Mesothelial cell of epicardium (in vitro differentiated cells): ENCODE measurements around the gene AKIRIN1. TPM values are rescaled to one million over a fixed set of nuclear protein-coding genes. Genes with fewer than 3 reads are reported as not detected.
A peak's percentile ranks its signal among the peaks of the same experiment; 100 is the strongest.

Experiments used
- DNase-seq, 2 experiments: peaks; one replicate each; pipeline ENCODE4 v3.0.0; 2021; ENCODE audit warnings: low spot score in 2 of 2; ENCODE audit not compliant: unreplicated experiment in 2 of 2
- H3K27ac Mint-ChIP-seq: 2 replicates; pipeline ENCODE4 v1.8.0; 2021; ENCODE audit warnings: mixed read lengths
- H3K27me3 Mint-ChIP-seq: 2 replicates; pipeline ENCODE4 v1.8.0; 2021; ENCODE audit warnings: low read depth, mixed read lengths
- H3K36me3 Mint-ChIP-seq: 2 replicates; pipeline ENCODE4 v1.8.0; 2021; ENCODE audit warnings: mixed read lengths
- H3K4me1 Mint-ChIP-seq: 2 replicates; pipeline ENCODE4 v1.8.0; 2021; ENCODE audit warnings: mixed read lengths
- H3K4me3 Mint-ChIP-seq: 2 replicates; pipeline ENCODE4 v1.8.0; 2021; ENCODE audit warnings: mild to moderate bottlenecking, moderate library complexity, mixed read lengths
- H3K9me3 Mint-ChIP-seq: 2 replicates; pipeline ENCODE4 v1.8.0; 2021; ENCODE audit warnings: mixed read lengths
- CTCF ChIP-seq: fragments of 200-600 bp; sonication (generic); IDR thresholded peaks from one replicate; pipeline ENCODE4 v1.5.0; 2021; ENCODE audit warnings: antibody characterized with exemption; ENCODE audit not compliant: unreplicated experiment
- total RNA-seq: library from RNA; stranded (reverse); gene quantifications from 3 replicates; pipeline ENCODE4 v1.2.1, GENCODE V29; 2021

AKIRIN1 gene
- total RNA-seq, 1 donor from 2014 or later, result 70.1 TPM

DNA sequence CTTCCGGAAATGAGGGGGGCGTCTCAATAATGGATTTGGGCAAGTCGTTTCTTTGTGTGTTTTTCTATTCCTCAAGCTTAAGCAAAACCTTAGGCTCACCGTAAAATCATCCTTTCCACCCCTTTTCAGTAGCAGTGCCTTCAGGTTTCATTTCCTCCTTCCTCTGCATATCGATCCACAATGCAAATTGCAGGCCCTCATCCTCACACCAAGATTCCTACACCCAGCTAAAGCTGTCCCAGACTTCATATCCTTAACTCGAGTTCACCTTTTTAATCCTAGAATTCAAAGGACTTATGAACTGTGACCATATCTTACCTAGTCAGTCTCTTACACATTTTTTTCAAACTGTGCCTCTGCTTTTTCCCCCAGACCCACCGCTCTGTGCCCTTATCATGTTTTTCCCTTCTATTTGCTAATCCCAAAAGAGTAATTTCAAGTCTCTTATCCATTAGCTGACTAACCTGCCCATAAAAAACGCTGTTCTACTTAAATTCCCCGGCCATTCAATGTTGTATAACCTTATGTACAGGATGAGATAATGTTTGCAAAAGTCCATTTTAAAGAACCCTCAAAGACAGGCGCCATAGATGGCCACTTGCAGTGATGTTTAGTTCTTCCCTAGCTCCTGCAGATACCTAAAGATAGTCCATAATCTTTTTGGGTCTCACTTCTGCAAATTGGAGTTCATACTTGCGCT lies 1.5 kb downstream of the AKIRIN1 start:
- Mint-ChIP-seq H3K4me1 (peaks cover 35% of the 10 kb centered on the region), H3K27ac (peak overlapping the region; percentile 87), H3K9me3 (no peaks in the 10 kb centered on the region), H3K4me3 (peak overlapping the region; percentile 74), H3K36me3 (peaks cover 16% of the 10 kb centered on the region), H3K27me3 (no peaks in the 10 kb centered on the region)
- TF ChIP-seq CTCF, result no peak
- DNase-seq, result no peak

DNA sequence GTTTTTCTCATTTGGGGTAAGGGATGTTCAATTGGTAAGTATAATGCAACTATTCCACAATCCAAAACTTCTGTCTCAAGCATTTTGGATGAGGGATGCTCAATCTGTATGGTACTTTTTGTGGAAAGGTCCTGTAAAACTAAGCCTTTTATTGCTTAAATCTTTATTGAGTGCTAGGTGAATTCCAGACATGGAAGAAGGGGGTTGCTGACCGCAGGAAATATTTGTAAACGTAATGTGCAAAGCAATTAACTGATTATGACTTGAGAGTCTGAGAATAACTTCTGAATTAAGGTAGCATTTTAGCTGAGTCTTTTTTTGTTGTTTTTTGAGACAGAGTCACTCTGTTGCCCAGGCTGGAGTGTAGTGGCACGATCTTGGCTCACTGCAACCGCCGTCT lies 3.1 kb downstream of the AKIRIN1 start:
- Mint-ChIP-seq H3K36me3 (peaks cover 23% of the 10 kb centered on the region), H3K27ac (peak overlapping the region; percentile 43), H3K9me3 (no peaks in the 10 kb centered on the region), H3K27me3 (no peaks in the 10 kb centered on the region), H3K4me3 (peak overlapping the region; percentile 14), H3K4me1 (peaks cover 38% of the 10 kb centered on the region)
- no peak for TF ChIP-seq CTCF
- no peak for DNase-seq

GRCh38 chr1:38997034-38997900 lies 6.2 kb downstream of the AKIRIN1 start:
- H3K36me3 Mint-ChIP-seq, result peaks cover 36% of the 10 kb centered on the region
- no peaks in the 10 kb centered on the region for H3K27me3 Mint-ChIP-seq
- no peak for DNase-seq
- no peak overlapping the region for H3K4me3 Mint-ChIP-seq
- no peak for TF ChIP-seq CTCF
- H3K9me3 Mint-ChIP-seq, result no peaks in the 10 kb centered on the region
- H3K4me1 Mint-ChIP-seq, result peaks cover 27% of the 10 kb centered on the region
- peak overlapping the region; percentile 11 for H3K27ac Mint-ChIP-seq

- Mint-ChIP-seq H3K36me3 (peaks cover 39% of the 10 kb centered on the region), H3K27ac (peak overlapping the region; percentile 11), H3K4me3 (no peak overlapping the region), H3K9me3 (no peaks in the 10 kb centered on the region), H3K27me3 (no peaks in the 10 kb centered on the region), H3K4me1 (peaks cover 21% of the 10 kb centered on the region)
- no peak for TF ChIP-seq CTCF
- no peak for DNase-seq
Observed at GRCh38 chr1:38997901-38998190, 6.8 kb downstream of the AKIRIN1 start.

- no peaks in the 10 kb centered on the region for H3K9me3 Mint-ChIP-seq
- TF ChIP-seq CTCF, result no peak
- H3K27me3 Mint-ChIP-seq, result no peaks in the 10 kb centered on the region
- H3K36me3 Mint-ChIP-seq, result peaks cover 49% of the 10 kb centered on the region
- DNase-seq, result no peak
- H3K27ac Mint-ChIP-seq, result no peak overlapping the region
- no peak overlapping the region for H3K4me3 Mint-ChIP-seq
- peaks cover 8% of the 10 kb centered on the region for H3K4me1 Mint-ChIP-seq
Observed at GRCh38 chr1:39001516-39002421, 10.7 kb downstream of the AKIRIN1 start.
